HUES64 (cell line): ENCODE measurements around the gene ESR1.
"Not testable (repeated sequence)": the region's sequence is repeated elsewhere in the genome, so short reads cannot be mapped to it uniquely, and the experiment has no call there.

ENCODE experiments used
- H3K27ac ChIP-seq: 2 replicates; pipeline ENCODE4 v1.7.0; 2013; ENCODE audit warnings: low read depth, low read length, inconsistent platforms
- H3K27me3 ChIP-seq: 2 replicates; pipeline ENCODE4 v1.6.1; 2013; ENCODE audit warnings: mild to moderate bottlenecking, low read length; ENCODE audit not compliant: insufficient read depth
- H3K36me3 ChIP-seq: 2 replicates; pipeline ENCODE4 v1.6.1; 2013; ENCODE audit warnings: mild to moderate bottlenecking, low read length; ENCODE audit not compliant: insufficient read depth
- H3K4me1 ChIP-seq: 2 replicates; pipeline ENCODE4 v1.6.1; 2013; ENCODE audit warnings: mild to moderate bottlenecking, low read length, moderate library complexity; ENCODE audit not compliant: insufficient read depth
- H3K4me3 ChIP-seq: 2 replicates; pipeline ENCODE4 v1.5.1; 2013; ENCODE audit warnings: mild to moderate bottlenecking, low read length, moderate library complexity
- H3K9ac ChIP-seq: 2 replicates; pipeline ENCODE4 v1.6.1; 2013; ENCODE audit warnings: mild to moderate bottlenecking, low read depth, low read length
- H3K9me3 ChIP-seq: 2 replicates; pipeline ENCODE4 v1.6.1; 2013; ENCODE audit warnings: low read depth, low read length; ENCODE audit not compliant: insufficient read depth
- WGBS: fragments of 150-250, 120-280 bp; methylation state at CpG from one replicate; pipeline ENCODE4 v1.1.7; 2013; ENCODE audit warnings: missing lambda C conversion rate; 5-methylcytosine and 5-hydroxymethylcytosine counted together

ESR1 gene

DNA sequence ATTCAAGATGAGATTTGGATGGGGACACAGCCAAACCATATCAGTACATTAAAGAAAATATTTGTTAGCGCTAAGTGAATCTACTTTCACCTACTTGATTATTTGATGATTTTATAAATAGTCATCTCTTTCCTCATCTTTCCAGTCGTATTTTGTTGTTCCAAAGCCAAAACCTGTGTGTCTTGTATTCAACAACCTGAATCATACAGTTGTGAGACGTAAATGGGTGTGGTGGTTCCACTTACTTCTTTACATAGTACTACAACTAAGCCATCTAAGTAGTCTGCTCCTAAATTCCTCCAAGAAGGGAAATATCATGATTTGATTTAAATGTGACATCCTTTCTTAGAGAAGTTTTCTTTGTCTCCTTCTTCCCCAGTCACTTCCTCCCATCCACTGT lies 132.8 kb downstream of the ESR1 start:
- 67% methylated on average over 1 of the region's 3 CpGs for WGBS
- no peak overlapping the region for H3K9ac ChIP-seq
- no peaks in the 10 kb centered on the region for H3K27me3 ChIP-seq
- H3K4me1 ChIP-seq = no peaks in the 10 kb centered on the region
- no peaks in the 10 kb centered on the region for H3K9me3 ChIP-seq
- no peak overlapping the region for H3K4me3 ChIP-seq
- H3K27ac ChIP-seq = no peak overlapping the region
- no peaks in the 10 kb centered on the region for H3K36me3 ChIP-seq

DNA sequence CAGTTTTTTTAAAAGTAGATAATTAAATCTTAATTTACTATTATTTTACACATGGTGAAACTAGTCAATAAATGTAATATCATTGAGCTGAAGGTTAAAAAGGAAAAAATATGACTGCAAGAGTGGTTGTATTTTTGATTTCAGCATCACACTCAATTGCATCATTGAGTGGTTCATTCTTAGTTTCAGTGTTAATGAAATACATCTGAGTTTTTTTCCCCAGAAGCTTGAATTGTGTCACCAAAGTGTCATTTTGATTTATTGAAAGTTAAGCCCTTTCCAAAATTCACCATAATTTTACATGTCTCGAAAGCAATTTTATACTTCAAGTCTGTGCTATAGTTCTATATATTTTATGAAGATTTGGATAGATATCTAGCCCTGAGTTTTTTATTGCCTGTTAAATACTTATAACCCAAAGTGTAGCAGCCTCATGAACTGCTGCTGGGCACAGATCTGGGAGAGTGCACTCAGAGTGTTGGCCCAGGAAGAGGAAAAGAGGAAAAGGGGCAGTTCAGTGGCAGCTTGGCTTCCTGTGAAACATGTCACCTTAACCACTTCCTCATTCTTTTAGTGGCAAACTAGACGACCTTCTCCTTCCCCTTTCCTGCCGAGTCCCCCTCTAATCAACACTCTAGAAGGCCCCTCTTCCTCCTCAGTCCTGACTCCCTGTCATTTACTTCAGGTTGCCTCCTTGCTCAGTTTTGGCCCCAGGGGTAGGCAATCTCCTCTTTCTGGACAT lies 140.7 kb downstream of the ESR1 start:
- no peak overlapping the region for H3K9ac ChIP-seq
- H3K4me1 ChIP-seq = no peaks in the 10 kb centered on the region
- no peaks in the 10 kb centered on the region for H3K27me3 ChIP-seq
- H3K27ac ChIP-seq = no peak overlapping the region
- H3K9me3 ChIP-seq = no peaks in the 10 kb centered on the region
- 69% methylated on average over 2 of the region's 3 CpGs for WGBS
- H3K36me3 ChIP-seq = no peaks in the 10 kb centered on the region
- H3K4me3 ChIP-seq = no peak overlapping the region

DNA sequence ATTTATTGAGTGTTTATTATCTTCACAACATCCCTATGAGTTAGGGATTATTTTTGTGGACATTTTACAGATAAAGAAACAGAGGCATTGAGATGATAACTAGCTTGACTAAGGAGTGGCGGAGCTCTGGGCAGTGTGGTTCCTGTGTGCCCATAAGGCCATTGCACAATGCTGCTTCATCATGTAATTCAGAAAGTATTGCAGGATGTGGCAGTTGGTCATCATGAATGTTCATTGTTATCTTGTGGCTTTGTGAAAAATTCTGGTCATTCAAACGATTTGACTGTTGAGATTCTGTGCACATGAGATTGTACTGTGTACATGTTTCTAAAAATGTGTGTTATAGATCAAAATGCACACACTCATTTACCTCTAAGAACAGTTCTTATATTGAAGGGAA lies 150.8 kb downstream of the ESR1 start:
- no peaks in the 10 kb centered on the region for H3K4me1 ChIP-seq
- H3K4me3 ChIP-seq = no peak overlapping the region
- H3K9ac ChIP-seq = no peak overlapping the region
- H3K36me3 ChIP-seq = no peaks in the 10 kb centered on the region
- H3K9me3 ChIP-seq = no peaks in the 10 kb centered on the region
- WGBS = 95% methylated on average over 2 of the region's 2 CpGs
- H3K27me3 ChIP-seq = no peaks in the 10 kb centered on the region
- H3K27ac ChIP-seq = no peak overlapping the region

DNA sequence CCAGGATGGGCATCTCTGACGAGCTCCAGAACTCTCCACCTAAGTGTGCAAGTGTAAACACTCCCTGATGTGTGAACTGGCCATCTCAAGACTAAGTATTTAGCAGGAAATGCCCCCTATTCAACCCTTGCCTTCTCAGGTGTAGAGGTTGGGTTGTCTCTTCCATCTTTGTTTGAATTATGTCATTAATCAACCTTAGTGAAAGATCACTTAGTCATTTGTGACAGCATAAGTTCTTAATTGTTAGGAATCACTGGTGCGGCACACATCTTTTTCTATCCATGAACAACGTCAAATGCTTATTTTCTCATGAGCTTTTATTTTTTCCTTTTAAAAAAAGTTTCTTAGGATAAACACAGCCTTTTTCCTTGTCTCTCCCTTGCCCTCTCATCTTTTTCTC lies 151.6 kb downstream of the ESR1 start:
- 82% methylated on average over 3 of the region's 3 CpGs for WGBS
- Histone ChIP-seq H3K4me3 (no peak overlapping the region), H3K27me3 (no peaks in the 10 kb centered on the region), H3K9ac (no peak overlapping the region), H3K9me3 (no peaks in the 10 kb centered on the region), H3K27ac (no peak overlapping the region), H3K4me1 (no peaks in the 10 kb centered on the region), H3K36me3 (no peaks in the 10 kb centered on the region)

DNA sequence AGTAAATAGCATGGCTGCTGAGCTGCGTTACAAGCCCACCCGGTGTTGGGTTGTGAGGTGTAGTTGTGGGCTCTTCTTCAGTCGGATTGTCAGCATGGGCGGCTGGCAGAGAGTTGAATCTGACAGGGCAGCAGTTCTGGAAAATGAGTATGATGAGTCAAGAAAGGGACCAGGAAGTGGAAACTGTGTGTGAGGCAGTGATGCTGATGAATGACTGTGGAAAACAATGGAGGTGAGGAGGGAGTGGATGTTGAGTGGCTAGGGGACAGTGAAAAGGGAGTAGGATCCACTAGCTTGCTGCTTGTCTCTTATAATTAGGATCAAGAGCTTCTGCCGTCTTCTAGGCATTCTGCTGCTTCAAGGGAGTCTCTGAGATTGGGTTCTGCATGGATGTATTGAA lies 154.3 kb downstream of the ESR1 start:
- Histone ChIP-seq H3K4me3 (no peak overlapping the region), H3K9ac (no peak overlapping the region), H3K36me3 (no peaks in the 10 kb centered on the region), H3K27me3 (no peaks in the 10 kb centered on the region), H3K4me1 (no peaks in the 10 kb centered on the region), H3K9me3 (no peaks in the 10 kb centered on the region), H3K27ac (no peak overlapping the region)
- WGBS = 74% methylated on average over 5 of the region's 5 CpGs

DNA sequence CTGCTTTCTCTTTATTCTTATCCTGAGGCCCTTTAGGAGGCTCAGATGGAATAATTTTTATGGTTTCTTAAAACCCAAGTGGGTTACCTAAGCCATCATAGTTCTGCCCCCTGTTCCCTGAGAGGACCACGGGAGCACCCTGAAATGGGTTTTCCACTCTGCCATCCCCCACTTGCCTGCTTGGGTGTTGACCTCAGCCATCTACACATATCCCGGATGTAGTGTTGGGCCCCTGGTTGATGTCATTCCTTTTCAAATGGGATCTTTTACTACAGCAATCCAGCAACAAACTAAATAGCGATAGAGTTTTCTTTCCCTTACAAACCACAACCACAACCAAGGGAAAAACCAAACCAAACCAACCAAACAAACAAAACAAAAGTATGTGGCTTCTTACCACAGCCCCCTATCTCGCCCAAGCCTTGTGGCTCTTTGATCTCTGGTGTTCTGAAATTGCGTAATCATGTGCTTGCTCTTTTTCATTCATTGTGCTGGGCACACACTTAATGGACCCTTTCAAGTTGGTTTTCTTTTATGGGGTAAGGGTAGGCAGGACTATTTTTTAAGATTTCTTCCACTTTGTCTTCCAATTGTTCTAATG lies 154.9 kb downstream of the ESR1 start:
- no peak overlapping the region for H3K27ac ChIP-seq
- WGBS = 93% methylated on average over 5 of the region's 5 CpGs

DNA sequence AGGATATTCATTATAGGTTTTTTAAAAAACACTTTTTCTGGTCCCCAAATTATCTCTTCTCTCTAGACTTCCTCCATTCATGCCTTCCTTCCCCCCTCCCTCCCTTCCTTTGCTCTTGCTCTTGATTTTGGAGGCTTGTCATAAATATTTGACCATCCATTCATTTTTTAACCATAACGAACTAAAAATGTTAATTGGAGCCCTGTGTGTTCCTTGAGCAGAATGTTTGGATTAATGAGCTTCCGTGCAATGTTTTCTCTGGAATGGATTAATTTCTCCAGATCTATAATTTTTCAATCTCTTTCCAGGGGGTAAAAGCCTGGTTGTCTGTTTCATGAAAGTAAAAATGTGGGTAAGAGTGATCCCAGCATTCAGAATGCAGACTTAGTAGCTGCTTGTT lies 155.5 kb downstream of the ESR1 start:
- 100% methylated on average over 1 of the region's 2 CpGs for WGBS
- H3K9me3 ChIP-seq = no peaks in the 10 kb centered on the region

More for the DNA sequence above, 154.9 kb downstream of the ESR1 start:
- Histone ChIP-seq H3K9me3 (no peaks in the 10 kb centered on the region), H3K27me3 (no peaks in the 10 kb centered on the region), H3K9ac (no peak overlapping the region), H3K36me3 (no peaks in the 10 kb centered on the region), H3K4me1 (no peaks in the 10 kb centered on the region), H3K4me3 (no peak overlapping the region)

DNA sequence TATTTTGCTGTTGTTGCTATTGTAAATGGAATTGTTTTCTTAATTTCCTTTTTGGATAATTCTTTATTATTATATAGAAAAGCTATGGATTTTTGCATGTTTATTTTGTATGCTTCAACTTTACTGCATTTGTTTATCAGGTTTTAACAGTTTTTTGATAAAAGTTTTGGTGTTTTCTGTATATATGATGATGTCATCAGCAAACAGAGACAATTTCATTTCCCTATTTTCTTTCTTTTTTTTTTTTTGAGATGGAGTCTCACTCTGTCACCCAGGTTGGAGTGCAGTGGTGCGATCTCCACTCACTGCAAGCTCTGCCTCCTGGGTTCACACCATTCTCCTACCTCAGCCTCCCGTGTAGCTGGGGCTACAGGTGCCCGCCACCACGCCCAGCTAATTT lies 156.9 kb downstream of the ESR1 start:
- H3K9ac ChIP-seq, H3K4me3 ChIP-seq, H3K36me3 ChIP-seq, H3K9me3 ChIP-seq, H3K27ac ChIP-seq, H3K27me3 ChIP-seq, H3K4me1 ChIP-seq: not testable (repeated sequence)
- WGBS = 98% methylated on average over 4 of the region's 4 CpGs

More for the DNA sequence above, 155.5 kb downstream of the ESR1 start:
- Histone ChIP-seq H3K4me3 (no peak overlapping the region), H3K36me3 (no peaks in the 10 kb centered on the region), H3K4me1 (no peaks in the 10 kb centered on the region), H3K27ac (no peak overlapping the region), H3K9ac (no peak overlapping the region), H3K27me3 (no peaks in the 10 kb centered on the region)

DNA sequence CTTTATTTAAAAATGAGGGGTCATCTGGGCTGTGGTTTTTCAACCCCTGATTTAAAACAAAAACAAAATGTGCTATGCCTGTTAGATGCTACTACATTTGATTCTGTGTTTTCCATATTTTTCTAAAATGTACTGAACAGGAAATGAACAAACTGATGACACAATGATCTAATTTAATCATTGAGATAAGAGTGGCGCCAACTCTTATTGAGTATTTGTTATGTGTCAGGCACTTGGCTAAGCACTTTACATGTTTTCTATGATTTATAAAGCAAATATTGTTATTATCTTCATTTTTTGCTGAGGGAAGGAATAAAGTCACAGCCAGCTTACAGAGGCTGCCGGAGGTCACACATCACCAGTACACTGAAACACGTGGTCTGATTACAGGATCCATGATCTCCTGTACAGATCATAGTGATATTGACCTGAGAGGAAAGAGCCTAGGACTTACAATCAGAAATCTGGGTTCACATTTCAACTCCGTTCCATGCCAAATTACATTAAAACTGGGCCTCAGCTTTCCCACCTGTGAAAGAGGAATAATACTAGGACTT lies 166.7 kb downstream of the ESR1 start:
- WGBS = 100% methylated on average over 2 of the region's 4 CpGs
- Histone ChIP-seq H3K9me3 (no peaks in the 10 kb centered on the region), H3K4me1 (no peaks in the 10 kb centered on the region), H3K27me3 (no peaks in the 10 kb centered on the region), H3K4me3 (no peak overlapping the region), H3K9ac (no peak overlapping the region), H3K36me3 (no peaks in the 10 kb centered on the region), H3K27ac (no peak overlapping the region)

DNA sequence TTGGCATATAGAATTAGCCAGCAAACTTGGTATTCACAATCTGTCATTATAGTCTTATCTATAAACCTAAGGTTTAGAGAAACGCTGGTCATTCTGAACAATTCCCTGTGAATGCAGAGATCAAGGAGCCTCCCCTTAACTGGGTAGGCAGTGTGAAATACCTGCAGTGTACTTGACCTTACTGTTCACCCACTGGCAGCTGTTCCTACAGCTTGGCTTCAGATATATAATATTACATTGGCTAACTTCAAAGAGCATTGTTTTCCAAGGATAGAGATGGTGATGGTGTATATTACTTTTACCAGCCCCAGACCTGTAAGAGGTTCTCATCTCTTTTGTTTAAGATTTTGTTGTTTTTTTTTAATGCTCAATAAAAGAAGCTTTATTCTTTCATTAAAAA lies 168.3 kb downstream of the ESR1 start:
- Histone ChIP-seq H3K4me1 (no peaks in the 10 kb centered on the region), H3K36me3 (no peaks in the 10 kb centered on the region), H3K27me3 (no peaks in the 10 kb centered on the region), H3K4me3 (no peak overlapping the region), H3K27ac (no peak overlapping the region), H3K9me3 (no peaks in the 10 kb centered on the region), H3K9ac (no peak overlapping the region)
- 100% methylated on average over 1 of the region's 1 CpG for WGBS

DNA sequence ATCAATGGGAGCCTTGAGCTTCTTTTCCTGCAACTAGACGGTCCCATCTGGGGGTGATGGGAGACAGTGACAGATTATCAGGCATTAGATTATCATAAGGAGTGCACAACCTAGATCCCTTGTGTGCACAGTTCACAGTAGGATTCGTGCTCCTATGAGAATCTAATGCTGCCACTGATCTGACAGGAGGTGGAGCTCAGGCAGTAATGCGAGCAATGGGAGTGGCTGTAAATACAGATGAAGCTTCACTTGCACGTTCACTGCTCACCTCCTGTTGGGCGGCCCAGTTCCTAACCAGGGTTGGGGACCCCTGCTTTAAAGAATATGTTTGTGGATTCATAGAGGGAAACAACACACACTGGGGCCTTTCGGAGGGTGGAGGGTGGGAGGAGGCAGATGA lies 180.7 kb downstream of the ESR1 start:
- not testable (repeated sequence) for H3K27ac ChIP-seq, H3K36me3 ChIP-seq, H3K9ac ChIP-seq, H3K9me3 ChIP-seq, H3K27me3 ChIP-seq, H3K4me1 ChIP-seq, H3K4me3 ChIP-seq
- 81% methylated on average over 6 of the region's 6 CpGs for WGBS
